ENCODE measurements around the gene ABCA13. TPM values are rescaled to one million over a fixed set of nuclear protein-coding genes. Genes with fewer than 3 reads are reported as not detected.

Gene ABCA13
- total RNA-seq, 3 donors from 2014 or later (not counting 1 experiment from before 2014, with no cell fraction given): 0.05 to 0.09 TPM; not detected in 1

DNA sequence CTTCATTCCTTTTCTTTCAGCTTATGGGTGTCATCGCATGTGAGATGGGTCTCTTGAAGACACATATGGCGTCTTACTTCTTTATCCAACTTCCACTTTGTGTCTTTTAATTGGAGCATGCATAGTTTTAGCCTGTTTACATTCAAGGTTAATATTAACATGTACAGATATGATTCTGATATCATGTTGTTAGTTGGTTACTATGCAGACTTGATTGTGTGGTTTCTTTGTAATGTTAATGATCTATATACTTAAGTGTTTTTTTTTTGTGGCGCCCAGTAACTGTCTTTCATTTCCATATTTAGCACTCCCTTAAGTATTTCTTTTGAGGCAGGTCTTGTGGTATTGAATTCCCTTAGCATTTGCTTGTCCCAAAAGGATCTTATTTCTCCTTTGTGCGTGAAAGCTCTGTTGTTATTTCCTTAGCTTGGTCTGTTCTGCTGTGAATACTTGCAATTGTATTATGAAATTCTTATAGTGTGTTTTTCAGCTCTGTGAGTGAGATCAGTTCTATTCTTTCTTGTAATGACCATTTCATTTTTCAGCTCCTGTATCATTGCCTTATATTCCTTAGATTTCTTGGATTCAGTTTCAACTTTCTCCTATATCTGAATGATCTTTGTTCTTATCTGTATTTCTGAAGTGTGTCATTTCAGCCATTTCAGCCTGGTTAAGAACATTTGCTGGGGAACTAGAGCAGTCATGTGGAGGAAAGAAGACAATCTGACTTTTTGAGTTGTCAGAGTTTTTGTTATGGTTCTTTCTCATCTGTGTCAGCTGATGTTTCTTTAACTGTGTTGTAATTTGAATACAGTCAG, 88.4 kb downstream of the ABCA13 start:
- ATAC-seq: no peak
- WGBS (ENCODE audit: insufficient coverage): 95% methylated on average over 2 of the region's 4 CpGs

GRCh38 chr7:48261696-48262095, 90.4 kb downstream of the ABCA13 start:
- H3K36me3 Mint-ChIP-seq: no peaks in the 10 kb centered on the region
- H3K9me3 Mint-ChIP-seq: peaks cover 0 to 2% of the 10 kb centered on the region in 2 donors
- DNase-seq (no peak), ATAC-seq (no peak)
- no peak overlapping the region for H3K27ac ChIP-seq (ENCODE audit: low read length)
- WGBS (ENCODE audit: insufficient coverage): no CpG with 5 or more reads among the region's 2 CpGs
- H3K36me3 ChIP-seq (ENCODE audit: control insufficient read depth, insufficient read depth, low read length): no peaks in the 10 kb centered on the region
- H3K9me3 ChIP-seq (ENCODE audit: control insufficient read depth, insufficient read depth, low read length): no peaks in the 10 kb centered on the region
- peaks cover 0 to 2% of the 10 kb centered on the region in 2 donors for H3K27me3 Mint-ChIP-seq (ENCODE audit: low read depth in 2 of 2)
- H3K4me3 ChIP-seq (ENCODE audit: low read length): no peak overlapping the region
- intact Hi-C loops (cut with micrococcal nuclease): no loop called here
- H3K4me1 Mint-ChIP-seq: no peaks in the 10 kb centered on the region
- no peak overlapping the region for H3K4me3 Mint-ChIP-seq
- no peak overlapping the region for H3K27ac Mint-ChIP-seq
- no peaks in the 10 kb centered on the region for H3K27me3 ChIP-seq (ENCODE audit: control insufficient read depth, insufficient read depth, low read length)
- H3K4me1 ChIP-seq (ENCODE audit: control insufficient read depth, insufficient read depth, low read length): no peaks in the 10 kb centered on the region
- TF ChIP-seq, protein P1, sequence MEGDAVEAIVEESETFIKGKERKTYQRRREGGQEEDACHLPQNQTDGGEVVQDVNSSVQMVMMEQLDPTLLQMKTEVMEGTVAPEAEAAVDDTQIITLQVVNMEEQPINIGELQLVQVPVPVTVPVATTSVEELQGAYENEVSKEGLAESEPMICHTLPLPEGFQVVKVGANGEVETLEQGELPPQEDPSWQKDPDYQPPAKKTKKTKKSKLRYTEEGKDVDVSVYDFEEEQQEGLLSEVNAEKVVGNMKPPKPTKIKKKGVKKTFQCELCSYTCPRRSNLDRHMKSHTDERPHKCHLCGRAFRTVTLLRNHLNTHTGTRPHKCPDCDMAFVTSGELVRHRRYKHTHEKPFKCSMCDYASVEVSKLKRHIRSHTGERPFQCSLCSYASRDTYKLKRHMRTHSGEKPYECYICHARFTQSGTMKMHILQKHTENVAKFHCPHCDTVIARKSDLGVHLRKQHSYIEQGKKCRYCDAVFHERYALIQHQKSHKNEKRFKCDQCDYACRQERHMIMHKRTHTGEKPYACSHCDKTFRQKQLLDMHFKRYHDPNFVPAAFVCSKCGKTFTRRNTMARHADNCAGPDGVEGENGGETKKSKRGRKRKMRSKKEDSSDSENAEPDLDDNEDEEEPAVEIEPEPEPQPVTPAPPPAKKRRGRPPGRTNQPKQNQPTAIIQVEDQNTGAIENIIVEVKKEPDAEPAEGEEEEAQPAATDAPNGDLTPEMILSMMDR (IDR thresholded peaks at IDR 0.05): no peak

More for the DNA sequence above, 88.4 kb downstream of the ABCA13 start:
- TF ChIP-seq, protein P1 (IDR thresholded peaks at IDR 0.05): no peak
- H3K4me3 Mint-ChIP-seq: no peak overlapping the region
- no peaks in the 10 kb centered on the region for H3K9me3 Mint-ChIP-seq
- H3K4me3 ChIP-seq (ENCODE audit: low read length): no peak overlapping the region
- no peaks in the 10 kb centered on the region for H3K36me3 ChIP-seq (ENCODE audit: control insufficient read depth, insufficient read depth, low read length)
- H3K27ac Mint-ChIP-seq: no peak overlapping the region
- H3K27me3 ChIP-seq (ENCODE audit: control insufficient read depth, insufficient read depth, low read length): no peaks in the 10 kb centered on the region
- no peaks in the 10 kb centered on the region for H3K9me3 ChIP-seq (ENCODE audit: control insufficient read depth, insufficient read depth, low read length)
- DNase-seq: no peak
- intact Hi-C loops (cut with micrococcal nuclease): no loop called here
- no peaks in the 10 kb centered on the region for H3K36me3 Mint-ChIP-seq
- H3K27ac ChIP-seq (ENCODE audit: low read length): no peak overlapping the region
- no peaks in the 10 kb centered on the region for H3K27me3 Mint-ChIP-seq (ENCODE audit: low read depth in 2 of 2)
- H3K4me1 Mint-ChIP-seq: no peaks in the 10 kb centered on the region
- no peaks in the 10 kb centered on the region for H3K4me1 ChIP-seq (ENCODE audit: control insufficient read depth, insufficient read depth, low read length)

DNA sequence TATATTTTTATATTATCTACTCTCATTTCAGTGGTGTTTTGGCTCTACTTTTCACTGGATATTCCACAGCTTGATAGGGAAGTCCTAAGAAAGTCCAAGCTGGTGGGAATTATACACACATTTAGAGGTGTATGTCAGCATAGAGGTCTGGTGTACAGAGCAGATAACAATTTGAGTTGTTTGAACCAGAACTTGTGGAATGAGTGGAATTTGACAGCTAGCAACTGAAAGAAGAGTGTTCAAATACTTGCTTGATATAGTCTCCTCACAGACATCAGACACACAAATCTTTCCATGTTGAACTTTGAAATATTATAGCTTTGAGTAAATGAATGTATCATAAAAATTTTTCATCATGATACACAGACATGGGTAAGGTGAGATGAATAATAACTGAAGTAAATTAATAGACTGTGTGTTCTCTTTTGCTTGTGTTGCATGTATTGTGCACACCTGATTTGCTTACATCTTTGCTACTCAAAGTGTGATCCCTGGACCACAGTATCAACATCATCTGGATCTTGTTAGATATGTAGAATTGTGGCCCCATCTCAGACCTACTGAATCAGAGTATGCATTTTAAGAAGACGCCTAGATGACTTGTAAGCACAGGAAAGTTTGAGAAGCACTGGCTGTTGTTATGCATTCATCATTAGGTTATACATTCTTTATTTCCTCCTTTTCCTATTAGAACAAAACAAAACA, 91.5 kb downstream of the ABCA13 start:
- TF ChIP-seq, protein P1 (IDR thresholded peaks at IDR 0.05): no peak
- Mint-ChIP-seq H3K9me3 (peaks cover 0 to 2% of the 10 kb centered on the region in 2 donors), H3K27me3 (ENCODE audit: low read depth in 2 of 2) (peaks cover 0 to 2% of the 10 kb centered on the region in 2 donors), H3K4me1 (no peaks in the 10 kb centered on the region), H3K27ac (no peak overlapping the region), H3K36me3 (no peaks in the 10 kb centered on the region), H3K4me3 (no peak overlapping the region)
- Histone ChIP-seq H3K36me3 (ENCODE audit: control insufficient read depth, insufficient read depth, low read length) (no peaks in the 10 kb centered on the region), H3K4me1 (ENCODE audit: control insufficient read depth, insufficient read depth, low read length) (no peaks in the 10 kb centered on the region), H3K9me3 (ENCODE audit: control insufficient read depth, insufficient read depth, low read length) (no peaks in the 10 kb centered on the region), H3K27ac (ENCODE audit: low read length) (no peak overlapping the region), H3K27me3 (ENCODE audit: control insufficient read depth, insufficient read depth, low read length) (no peaks in the 10 kb centered on the region), H3K4me3 (ENCODE audit: low read length) (no peak overlapping the region)
- WGBS (ENCODE audit: insufficient coverage): no CpG with 5 or more reads among the region's 1 CpG
- intact Hi-C loops (cut with micrococcal nuclease): no loop called here
- ATAC-seq (no peak), DNase-seq (no peak)

Data from natural killer cell (primary cell).